Measurements from ENCODE around the gene IL36RN. TPM values are rescaled to one million over a fixed set of nuclear protein-coding genes. Genes with fewer than 3 reads are reported as not detected.

Gene IL36RN
- total and polyA plus RNA-seq, 12 donors, result not detected

GRCh38 chr2:113039719-113040118 lies 19.3 kb upstream of the IL36RN start:
- H3K4me1 ChIP-seq, result no peaks in the 10 kb centered on the region
- DNase-seq, result no peak
- WGBS, 2 donors, result 53 to 56% methylated on average over 5 of the region's 5 CpGs
- no peak for TF ChIP-seq CTCF (IDR thresholded peaks at IDR 0.05)
- no peaks in the 10 kb centered on the region for H3K36me3 ChIP-seq
- peaks cover 0 to 5% (median 0%) of the 10 kb centered on the region in 11 donors for H3K9me3 ChIP-seq
- no peak overlapping the region for H3K4me3 ChIP-seq
- no peak for ATAC-seq
- peaks cover 0 to 7% (median 0%) of the 10 kb centered on the region in 7 donors for H3K27me3 ChIP-seq
- H3K27ac ChIP-seq, result no peak overlapping the region
- intact Hi-C loops (cut with DNase I), result no loop called here

- WGBS, 2 donors, result 44 to 55% methylated on average over 5 of the region's 5 CpGs
- ATAC-seq (no peak), DNase-seq (no peak)
- no peak overlapping the region for H3K4me3 ChIP-seq
- H3K36me3 ChIP-seq, result no peaks in the 10 kb centered on the region
- no peaks in the 10 kb centered on the region for H3K4me1 ChIP-seq
- peaks cover 0 to 11% (median 3%) of the 10 kb centered on the region in 7 donors for H3K27me3 ChIP-seq
- no peak for TF ChIP-seq CTCF (IDR thresholded peaks at IDR 0.05)
- peaks cover 0 to 5% (median 0%) of the 10 kb centered on the region in 11 donors for H3K9me3 ChIP-seq
- no peak overlapping the region for H3K27ac ChIP-seq
- intact Hi-C loops (cut with DNase I), result no loop called here
Measured at GRCh38 chr2:113041871-113042270, 17.1 kb upstream of the IL36RN start.

- TF ChIP-seq CTCF (IDR thresholded peaks at IDR 0.05), result no peak
- Histone ChIP-seq H3K4me3 (no peak overlapping the region), H3K36me3 (no peaks in the 10 kb centered on the region), H3K4me1 (no peaks in the 10 kb centered on the region), H3K27ac (no peak overlapping the region), H3K27me3 (peaks cover 0 to 16% (median 5%) of the 10 kb centered on the region in 7 donors), H3K9me3 (peaks cover 0 to 12% (median 0%) of the 10 kb centered on the region in 11 donors)
- intact Hi-C loops (cut with DNase I), result no loop called here
- DNase-seq, result no peak
- WGBS, 2 donors, result 85% methylated on average over 5 of the region's 5 CpGs
- ATAC-seq, result no peak
Measured at GRCh38 chr2:113046465-113046864, 12.5 kb upstream of the IL36RN start.

GRCh38 chr2:113050921-113051895 lies 7.8 kb upstream of the IL36RN start:
- peaks cover 0 to 18% (median 0%) of the 10 kb centered on the region in 11 donors for H3K9me3 ChIP-seq
- 92 to 95% methylated on average over 38 of the region's 38 CpGs for WGBS, 2 donors
- ATAC-seq, result peak in 1 of 8 donors; percentile 41
- DNase-seq, result no peak
- peaks cover 0 to 11% (median 5%) of the 10 kb centered on the region in 7 donors for H3K27me3 ChIP-seq
- no peak for TF ChIP-seq CTCF (IDR thresholded peaks at IDR 0.05)
- no peaks in the 10 kb centered on the region for H3K4me1 ChIP-seq
- H3K4me3 ChIP-seq, result no peak overlapping the region
- H3K27ac ChIP-seq, result no peak overlapping the region
- H3K36me3 ChIP-seq, result no peaks in the 10 kb centered on the region
- intact Hi-C loops (cut with DNase I), result no loop called here
